HCT116 (cell line): ENCODE data around the gene RFPL2. TPM values are rescaled to one million over a fixed set of nuclear protein-coding genes. Genes with fewer than 3 reads are reported as not detected.

ENCODE experiments used
- ATAC-seq: fragments of 200-7000 bp; cut with Tn5 transposase; 2 replicates; pipeline ENCODE4 v1.9.1; 2020; ENCODE audit warnings: mild to moderate bottlenecking, moderate library complexity
- BruUV-seq: library from RNA; stranded (reverse); fragments of 400-500 nt; replicated peaks from 2 replicates; lab custom pipeline; 2021; lab: Mats Ljungman, UMichigan
- CTCF ChIA-PET: fragments of 300-600 bp; sonication (Branson Sonifier 250); formaldehyde crosslinking; loops from one replicate; lab custom pipeline; 2021; ENCODE audit warnings: antibody characterized with exemption; lab: Charles Lee
- POLR2A ChIA-PET: fragments of 300-600, 350-600 bp; sonication (Branson Sonifier 250); formaldehyde crosslinking; loops from one replicate; lab custom pipeline; 2021; ENCODE audit warnings: antibody characterized with exemption; lab: Charles Lee
- RAD21 ChIA-PET, 2 experiments: fragments of 300-600 bp; sonication (Branson Sonifier 250); formaldehyde crosslinking; loops; one replicate each; lab custom pipeline; 2023; ENCODE audit warnings: low total read pairs in 2 of 2; ENCODE audit not compliant: uncharacterized antibody in 2 of 2, unreplicated experiment in 2 of 2, low non-redundant PET in 1 of 2; lab: Charles Lee
- DNase-seq: peaks from one replicate; pipeline ENCODE4 v3.0.0-alpha.2; 2010; ENCODE audit warnings: low read depth, low spot score
- H2AFZ ChIP-seq: fragments of 200-600 bp; shearing (Covaris generic), sonication (generic); 2 replicates; pipeline ENCODE4 v1.6.1; 2017; ENCODE audit warnings: low read depth, mixed run types, mixed read lengths, antibody characterized with exemption, low read length; ENCODE audit not compliant: poor library complexity, severe bottlenecking
- H3K27ac ChIP-seq: 2 replicates; pipeline ENCODE4 v1.5.1; 2012; ENCODE audit warnings: low read depth, low read length
- H3K27me3 ChIP-seq: fragments of 200-600 bp; sonication (generic); 2 replicates; pipeline ENCODE4 v1.6.1; 2016; ENCODE audit warnings: mixed run types, low read length, mixed read lengths; ENCODE audit not compliant: insufficient read depth
- H3K36me3 ChIP-seq, 2 experiments: fragments of 200-500 bp in 1 of 2; fragments of 200-600 bp in 1 of 2; sonication (Bioruptor generic) in 1 of 2; sonication (generic) in 1 of 2; 2 replicates each; pipeline versions ENCODE4 v1.5.1 to v1.6.1; 2014 to 2016; ENCODE audit warnings: low read length in 2 of 2, inconsistent platforms in 1 of 2, mixed read lengths in 1 of 2, mixed run types in 1 of 2; ENCODE audit not compliant: insufficient read depth in 2 of 2, control insufficient read depth in 1 of 2
- H3K4me1 ChIP-seq, 2 experiments: fragments of 200-600 bp in 1 of 2; sonication (generic) in 1 of 2; 2 replicates each; pipeline versions ENCODE4 v1.5.1 to v1.6.1; 2012 to 2017; ENCODE audit warnings: low read length in 2 of 2, inconsistent platforms in 1 of 2, mild to moderate bottlenecking in 1 of 2, mixed read lengths in 1 of 2, mixed run types in 1 of 2, moderate library complexity in 1 of 2; ENCODE audit not compliant: insufficient read depth in 2 of 2, control insufficient read depth in 1 of 2
- H3K4me2 ChIP-seq: fragments of 200-600 bp; sonication (generic); 2 replicates; pipeline ENCODE4 v1.6.1; 2017; ENCODE audit warnings: mixed run types, low read length, mixed read lengths
- H3K4me3 ChIP-seq, 2 experiments: fragments of 200-600 bp in 1 of 2; sonication (generic) in 1 of 2; replicated peaks in 1 of 2; 2 replicates each; pipeline ENCODE4 v1.5.1; 2011 to 2016; ENCODE audit warnings: low read length in 2 of 2, control low read depth in 1 of 2, low read depth in 1 of 2, mild to moderate bottlenecking in 1 of 2, mixed read lengths in 1 of 2, mixed run types in 1 of 2
- H3K79me2 ChIP-seq: fragments of 200-600 bp; sonication (generic); 2 replicates; pipeline ENCODE4 v1.6.1; 2017; ENCODE audit warnings: mild to moderate bottlenecking, mixed run types, low read length, moderate library complexity, mixed read lengths; ENCODE audit not compliant: insufficient read depth
- H3K9ac ChIP-seq: fragments of 200-600 bp; sonication (generic); 2 replicates; pipeline ENCODE4 v1.6.1; 2016; ENCODE audit warnings: low read length, mixed read lengths
- H3K9me2 ChIP-seq: fragments of 200-600 bp; sonication (generic), shearing (Covaris generic); 2 replicates; pipeline ENCODE4 v1.6.1; 2017; ENCODE audit warnings: mixed run types, mild to moderate bottlenecking, moderate library complexity; ENCODE audit not compliant: insufficient read depth
- H3K9me3 ChIP-seq, 2 experiments: fragments of 200-500 bp in 1 of 2; fragments of 200-600 bp in 1 of 2; sonication (Bioruptor generic) in 1 of 2; sonication (generic) in 1 of 2; 2 replicates each; pipeline ENCODE4 v1.6.1; 2014 to 2017; ENCODE audit warnings: low read length in 2 of 2, mixed read lengths in 2 of 2, inconsistent platforms in 1 of 2, low read depth in 1 of 2, mild to moderate bottlenecking in 1 of 2, mixed run types in 1 of 2, moderate library complexity in 1 of 2; ENCODE audit not compliant: control insufficient read depth in 1 of 2, insufficient read depth in 1 of 2
- H4K20me1 ChIP-seq: fragments of 200-600 bp; sonication (generic), shearing (Covaris generic); 2 replicates; pipeline ENCODE4 v1.6.1; 2017; ENCODE audit warnings: mixed run types, mild to moderate bottlenecking, moderate library complexity; ENCODE audit not compliant: insufficient read depth
- CBX3 ChIP-seq: IDR thresholded peaks from 2 replicates; pipeline ENCODE4 v1.6.1; 2012; ENCODE audit warnings: low read depth
- CEBPB ChIP-seq: IDR thresholded peaks from 2 replicates; pipeline ENCODE4 v1.6.1; 2012; ENCODE audit warnings: low read depth
- EGR1 ChIP-seq: IDR thresholded peaks from 2 replicates; pipeline ENCODE4 v1.6.1; 2012; ENCODE audit warnings: low read depth
- FOSL1 ChIP-seq: IDR thresholded peaks from 2 replicates; pipeline ENCODE4 v1.6.1; 2012; ENCODE audit warnings: low read depth
- MAX ChIP-seq: IDR thresholded peaks from 2 replicates; pipeline ENCODE4 v1.6.1; 2012
- POLR2A ChIP-seq: IDR thresholded peaks from 2 replicates; pipeline ENCODE4 v1.7.0; 2011; ENCODE audit warnings: borderline replicate concordance; ENCODE audit not compliant: insufficient read depth, insufficient read length; ENCODE audit errors: extremely low read depth
- POLR2AphosphoS5 ChIP-seq: IDR thresholded peaks from 2 replicates; pipeline ENCODE4 v1.6.1; 2011; ENCODE audit warnings: mild to moderate bottlenecking, low read depth, low read length, moderate library complexity
- RAD21 ChIP-seq: IDR thresholded peaks from 2 replicates; pipeline ENCODE4 v1.6.1; 2012; ENCODE audit warnings: low read depth, mild to moderate bottlenecking
- REST ChIP-seq: IDR thresholded peaks from 2 replicates; pipeline ENCODE4 v1.6.1; 2012; ENCODE audit warnings: low read depth
- SIN3A ChIP-seq: IDR thresholded peaks from 2 replicates; pipeline ENCODE4 v1.6.1; 2012; ENCODE audit warnings: low read depth
- SRF ChIP-seq: IDR thresholded peaks from 2 replicates; pipeline ENCODE4 v1.6.1; 2012; ENCODE audit warnings: low read depth
- TCF7L2 ChIP-seq: IDR thresholded peaks from 2 replicates; pipeline ENCODE4 v1.7.0; 2011; ENCODE audit warnings: borderline replicate concordance, inconsistent platforms; ENCODE audit not compliant: insufficient read depth, insufficient read length; ENCODE audit errors: extremely low read depth
- ZBTB33 ChIP-seq: IDR thresholded peaks from 2 replicates; pipeline ENCODE4 v1.6.1; 2011; ENCODE audit warnings: mild to moderate bottlenecking, low read length, moderate library complexity; ENCODE audit not compliant: insufficient replicate concordance; ENCODE audit errors: extremely low read depth
- intact Hi-C: fragments of 100-400 bp; cut with micrococcal nuclease; formaldehyde crosslinking; loops from 2 replicates; pipeline ENCODE4 v1.10.0; 2022
- total RNA-seq: library from RNA; stranded (reverse); gene quantifications from one replicate; pipeline ENCODE4 v1.2.1, GENCODE V29; 2021; ENCODE audit not compliant: unreplicated experiment

Gene RFPL2
- total RNA-seq, 1 experiment from 2014 or later: 0.61 TPM

GRCh38 chr22:32236970-32237369 lies 32.1 kb upstream of the RFPL2 start:
- POLR2A ChIA-PET: no interaction called here
- ATAC-seq (no peak), DNase-seq (no peak)
- Histone ChIP-seq H3K27ac (no peak overlapping the region), H3K4me3 (no peak overlapping the region)
- CTCF ChIA-PET: no interaction called here
- intact Hi-C loops: no loop called here
- no peak for TF ChIP-seq CEBPB
- TF ChIP-seq SRF: no peak
- no peak for TF ChIP-seq ZBTB33
- no peak for TF ChIP-seq EGR1
- TF ChIP-seq MAX: no peak
- TF ChIP-seq POLR2AphosphoS5: no peak
- TF ChIP-seq RAD21: no peak
- TF ChIP-seq, all 23 proteins: peak for 0
- H3K36me3 ChIP-seq: no peaks in the 10 kb centered on the region
- H3K9ac ChIP-seq: no peak overlapping the region
- BruUV-seq: no TSS peak
- no peaks in the 10 kb centered on the region for H3K9me2 ChIP-seq
- H4K20me1 ChIP-seq: no peaks in the 10 kb centered on the region
- H3K4me2 ChIP-seq: no peak overlapping the region
- H3K27me3 ChIP-seq: no peaks in the 10 kb centered on the region
- no peaks in the 10 kb centered on the region for H3K79me2 ChIP-seq
- no peaks in the 10 kb centered on the region for H3K9me3 ChIP-seq
- no peak overlapping the region for H2AFZ ChIP-seq
- H3K4me1 ChIP-seq: peaks cover 0 to 3% of the 10 kb centered on the region in 2 experiments; a peak in 1 of 4 replicates
- RAD21 ChIA-PET: no interaction called here

GRCh38 chr22:32233091-32233490 lies 28.2 kb upstream of the RFPL2 start:
- RAD21 ChIA-PET: no interaction called here
- Histone ChIP-seq H3K4me3 (no peak overlapping the region), H3K9ac (no peak overlapping the region), H2AFZ (no peak overlapping the region), H3K9me3 (no peaks in the 10 kb centered on the region), H4K20me1 (no peaks in the 10 kb centered on the region), H3K27me3 (no peaks in the 10 kb centered on the region), H3K9me2 (no peaks in the 10 kb centered on the region), H3K27ac (no peak overlapping the region), H3K79me2 (no peaks in the 10 kb centered on the region), H3K4me2 (no peak overlapping the region), H3K4me1 (no peaks in the 10 kb centered on the region), H3K36me3 (no peaks in the 10 kb centered on the region)
- no TSS peak for BruUV-seq
- CTCF ChIA-PET: interaction anchor here (1.1 kb wide), 1 partner anchor 33 kb away, joined by 3 read pairs; no protein-coding TSS in a partner anchor
- POLR2A ChIA-PET: no interaction called here
- ATAC-seq (no peak), DNase-seq (no peak)
- no peak for TF ChIP-seq FOSL1
- TF ChIP-seq SIN3A: no peak
- TF ChIP-seq CBX3: no peak
- TF ChIP-seq CEBPB: no peak
- no peak for TF ChIP-seq TCF7L2
- no peak for TF ChIP-seq REST
- no peak for TF ChIP-seq POLR2A
- intact Hi-C loops: no loop called here
